GM18873 (cell line): ENCODE data around the gene TPMT.
A peak's percentile ranks its signal among the peaks of the same experiment; 100 is the strongest.
"Not testable (repeated sequence)": the region's sequence is repeated elsewhere in the genome, so short reads cannot be mapped to it uniquely, and the experiment has no call there.

Source experiments
- ATAC-seq: cut with Tn5 transposase; IDR thresholded peaks from one replicate; pipeline ENCODE4 v1.9.1; 2021; ENCODE audit warnings: mild to moderate bottlenecking, moderate library complexity, moderate number of reproducible peaks; ENCODE audit not compliant: unreplicated experiment, low FRiP score

TPMT gene

DNA sequence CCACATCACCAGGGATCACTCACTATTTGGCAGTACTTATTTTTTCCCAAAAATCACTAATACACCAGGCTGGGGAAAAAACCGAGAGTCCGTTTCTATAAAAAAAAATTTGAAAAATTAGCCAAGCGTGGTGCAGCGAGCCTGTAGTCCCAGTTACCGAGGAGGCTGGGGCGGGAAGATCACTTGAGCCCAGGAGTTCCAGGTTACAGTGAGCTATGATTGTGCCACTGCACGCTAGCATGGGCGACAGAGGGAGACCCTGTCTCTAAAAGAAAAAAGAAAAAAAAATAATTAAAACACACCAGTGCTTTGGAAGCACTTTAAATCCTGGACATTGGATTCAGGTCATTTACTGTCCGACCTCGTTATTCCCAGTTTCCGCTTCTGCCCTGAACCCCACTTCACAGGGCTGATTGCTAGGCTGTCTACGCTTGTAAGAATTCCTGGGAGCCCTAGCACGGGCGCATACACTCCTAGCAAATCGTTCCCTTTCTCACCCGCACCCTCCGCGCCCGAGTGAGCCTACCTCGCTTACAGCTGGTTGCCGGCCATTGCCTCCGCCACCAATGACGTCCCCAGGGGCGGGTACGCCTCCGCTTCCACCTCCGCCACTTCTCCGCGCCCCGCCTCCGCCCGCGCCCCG lies at the start of gene TPMT:
Gene TPMT (minus strand): TSS at position 571 of the 643 bp plus-strand sequence. CDS start 5,950 bp downstream, outside the sequence.
- ATAC-seq: peak; percentile 45

DNA sequence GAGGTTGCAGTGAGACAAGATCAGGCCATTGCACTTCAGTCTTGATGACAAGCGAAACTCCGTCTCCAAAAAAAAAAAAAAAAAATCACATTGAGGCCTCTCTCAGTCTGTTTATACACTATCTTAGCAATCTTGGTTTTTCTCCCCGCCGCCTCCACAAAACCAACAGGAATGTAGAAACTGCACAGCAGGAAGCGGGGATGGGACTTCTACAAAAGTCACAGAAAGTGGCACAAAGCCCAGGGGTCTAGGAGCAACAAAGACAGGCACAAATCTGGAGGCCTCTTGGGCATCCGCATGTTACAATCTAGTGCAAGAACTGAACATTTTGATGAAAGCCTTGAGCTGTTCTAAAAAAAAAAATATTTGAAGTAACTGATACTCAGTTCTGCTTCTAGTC lies 48.9 kb upstream of the TPMT start:
- ATAC-seq: no peak

DNA sequence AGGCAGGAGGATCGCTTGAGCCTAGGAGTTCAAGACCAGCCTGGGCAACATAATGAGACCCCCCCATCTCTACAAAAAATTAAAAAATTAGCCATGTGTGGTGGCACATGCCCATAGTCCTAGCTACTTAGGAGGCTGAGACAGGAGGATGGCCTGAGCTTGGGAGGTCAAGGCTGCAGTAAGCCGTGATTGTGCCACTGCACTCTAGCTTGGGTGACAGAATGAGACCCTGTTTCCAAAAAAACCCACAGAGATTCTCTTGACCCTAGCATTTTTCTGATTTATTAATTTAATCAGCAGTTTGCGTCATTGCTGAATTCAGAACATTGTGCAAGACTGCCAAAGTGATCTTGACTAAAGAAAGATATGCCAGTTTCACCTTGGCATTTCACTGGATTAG lies 37.1 kb upstream of the TPMT start:
- no peak for ATAC-seq

DNA sequence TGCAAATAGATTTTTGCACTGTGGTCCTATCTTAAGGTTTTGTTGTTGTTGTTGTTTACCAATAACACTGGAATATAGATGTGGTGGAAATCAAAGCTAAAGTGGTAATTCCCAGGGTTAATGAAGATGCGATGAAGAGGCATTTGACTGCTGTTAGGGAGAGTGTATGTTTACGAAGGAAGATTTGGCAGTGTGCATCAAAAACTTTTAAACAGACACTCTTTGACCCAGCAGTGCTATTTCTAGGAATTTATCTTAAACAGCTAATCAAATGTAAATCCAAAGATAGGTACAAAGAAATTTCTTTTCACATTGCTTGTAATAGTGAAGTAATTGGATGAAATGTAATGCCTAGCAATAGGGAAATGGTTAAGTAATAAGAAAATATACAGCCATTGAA lies 34.3 kb upstream of the TPMT start:
- no peak for ATAC-seq

DNA sequence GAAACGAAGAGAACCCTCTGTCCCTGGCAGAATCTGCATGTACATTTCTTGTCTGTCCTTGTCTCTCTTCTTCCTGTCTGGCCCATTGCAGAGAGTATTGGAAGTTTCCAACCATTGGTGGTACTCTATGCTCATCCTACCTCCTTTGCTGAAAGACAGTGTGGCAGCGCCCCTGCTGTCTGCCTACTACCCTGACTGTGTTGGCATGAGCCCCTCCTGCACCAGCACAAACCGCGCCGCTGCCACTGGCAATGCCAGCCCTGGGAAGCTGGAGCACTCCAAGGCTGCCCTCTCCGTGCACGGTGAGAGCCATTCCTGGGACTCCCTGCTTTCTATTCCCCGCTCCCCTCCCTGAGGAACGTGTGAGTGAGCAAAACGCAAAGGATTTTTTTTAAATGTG lies 32.8 kb upstream of the TPMT start:
- ATAC-seq: no peak

DNA sequence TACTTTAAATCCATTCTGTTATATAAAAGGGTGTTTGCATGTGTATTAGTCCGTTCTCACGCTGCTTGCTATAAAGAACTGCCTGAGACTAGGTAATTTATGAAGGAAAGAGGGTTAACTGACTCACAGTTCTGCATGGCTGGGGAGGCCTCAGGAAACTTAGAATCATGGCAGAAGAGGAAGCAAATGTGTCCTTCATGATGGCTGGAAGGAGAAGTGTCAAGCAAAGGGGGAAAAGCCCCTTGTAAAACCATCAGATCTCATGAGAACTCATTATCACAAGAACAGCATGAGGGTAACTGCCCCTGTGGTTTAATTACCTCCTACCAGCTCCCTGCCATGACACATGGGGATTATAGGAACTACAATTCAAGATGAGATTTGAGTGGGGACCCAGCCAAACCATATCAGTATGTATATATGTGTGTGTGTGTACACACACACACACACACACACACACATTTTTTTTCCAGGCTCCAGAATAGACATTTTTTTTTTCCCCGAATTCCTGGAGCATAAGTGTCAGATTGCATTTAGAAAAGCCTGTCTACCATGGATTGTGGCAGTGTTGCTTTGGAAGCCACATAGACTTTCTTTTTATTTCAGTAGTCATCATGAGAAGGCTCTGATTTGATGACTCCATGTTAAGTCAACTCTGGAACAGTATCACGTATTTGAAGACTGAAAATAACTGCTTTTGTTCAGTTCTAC lies 31.8 kb upstream of the TPMT start:
- ATAC-seq: no peak

DNA sequence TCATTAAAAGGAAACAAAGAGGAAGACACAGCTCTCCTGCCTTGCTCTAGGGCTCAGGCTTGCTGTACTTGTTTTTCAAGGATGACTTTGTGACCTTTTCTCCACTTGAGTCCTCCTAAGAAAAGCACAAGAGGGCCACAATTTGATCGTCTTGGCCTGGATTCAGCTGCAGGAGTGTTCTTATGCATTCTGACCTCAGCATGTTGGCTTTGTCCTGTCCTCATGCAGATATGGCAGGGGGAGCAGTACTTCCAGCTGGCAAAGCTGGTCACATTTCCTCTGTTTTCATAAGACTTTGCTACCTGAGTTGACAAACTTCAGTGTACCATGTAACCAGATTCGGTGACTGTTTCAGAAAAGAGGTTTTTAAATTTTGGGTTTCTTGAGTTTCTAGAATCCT lies 31.2 kb upstream of the TPMT start:
- no peak for ATAC-seq

DNA sequence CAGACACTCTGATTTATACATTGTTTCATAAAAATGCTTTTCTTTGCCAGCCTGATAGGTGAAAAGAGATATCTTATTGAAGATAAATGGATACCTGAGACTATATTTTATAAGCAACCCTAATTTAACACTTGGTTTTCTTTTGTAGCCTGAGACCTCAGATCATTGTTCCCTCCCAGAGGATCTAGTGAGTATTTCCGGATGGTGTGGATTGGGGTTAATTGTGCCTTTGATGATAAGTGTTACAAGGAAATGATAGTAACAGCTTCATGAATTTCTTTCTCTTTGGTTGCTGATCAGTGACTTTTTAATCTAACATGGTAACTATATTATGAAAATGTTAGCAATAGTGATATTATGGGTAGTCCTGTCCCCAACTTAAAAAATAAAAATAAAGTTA lies 30.7 kb upstream of the TPMT start:
- ATAC-seq: no peak

DNA sequence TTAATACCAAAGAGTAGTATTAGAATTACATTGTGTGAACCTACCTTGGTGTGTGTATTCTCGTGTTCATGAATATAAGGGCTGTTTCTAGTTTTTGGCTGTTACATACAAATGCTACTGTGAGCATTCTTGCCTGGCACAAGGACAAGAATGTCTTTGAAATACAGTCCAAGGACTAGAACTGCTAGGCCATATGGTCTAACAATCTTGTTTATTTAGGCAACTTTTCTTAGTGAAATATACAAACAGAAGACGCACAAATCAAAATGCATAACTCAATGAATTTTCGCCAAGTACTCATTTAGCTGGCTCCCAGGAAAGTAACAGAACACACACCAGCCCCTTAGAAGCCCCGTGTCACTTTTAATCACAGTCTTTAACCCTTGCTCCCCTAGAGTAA lies 28.9 kb upstream of the TPMT start:
- ATAC-seq: no peak

DNA sequence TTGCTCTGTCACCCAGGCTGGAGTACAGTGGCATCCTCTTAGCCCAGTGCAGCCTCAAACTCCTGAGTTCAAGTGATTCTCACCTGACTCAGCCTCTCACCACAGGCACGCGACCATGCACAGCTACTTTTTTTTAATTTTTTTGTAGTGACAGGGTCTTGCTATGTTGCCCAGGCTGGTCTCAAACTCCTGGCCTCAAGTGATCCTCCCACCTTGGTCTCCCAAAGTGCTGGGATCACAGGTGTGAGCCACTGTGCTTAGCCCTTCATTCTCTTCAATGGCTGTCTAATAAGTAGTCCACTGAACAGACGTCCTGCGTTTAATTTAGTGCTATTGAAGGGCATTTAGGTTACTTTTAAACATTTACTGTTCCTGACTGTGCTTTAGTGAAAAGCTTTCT lies 27.7 kb upstream of the TPMT start:
- no peak for ATAC-seq

DNA sequence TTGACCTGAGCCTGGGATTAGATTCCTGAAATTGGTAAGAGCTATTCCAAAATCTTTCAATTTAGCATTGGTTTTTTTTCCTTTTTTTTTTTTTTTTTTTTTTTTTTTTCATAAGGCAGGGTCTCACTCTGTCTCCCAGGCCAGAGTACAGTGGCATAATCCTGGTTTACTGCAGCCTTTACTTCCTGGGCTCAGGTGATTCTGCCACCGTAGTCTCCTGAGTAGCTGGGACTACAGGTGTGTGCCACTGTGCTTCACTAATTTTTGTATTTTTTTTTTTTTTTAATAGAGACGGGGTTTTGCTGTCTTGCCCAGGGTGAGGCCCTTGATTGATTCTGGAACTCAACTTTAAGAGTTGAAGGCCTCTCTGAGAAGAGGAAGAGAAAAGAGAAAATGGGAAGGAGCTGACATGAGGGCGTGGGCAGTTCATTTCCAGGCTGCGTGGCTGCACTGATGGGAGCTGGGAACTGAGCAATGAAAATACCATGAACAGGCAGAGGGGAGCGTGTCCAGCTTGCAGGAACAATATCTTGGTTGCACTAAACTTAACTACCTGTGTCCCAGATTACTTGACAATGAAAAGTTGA lies 25.0 kb upstream of the TPMT start:
- no peak for ATAC-seq

DNA sequence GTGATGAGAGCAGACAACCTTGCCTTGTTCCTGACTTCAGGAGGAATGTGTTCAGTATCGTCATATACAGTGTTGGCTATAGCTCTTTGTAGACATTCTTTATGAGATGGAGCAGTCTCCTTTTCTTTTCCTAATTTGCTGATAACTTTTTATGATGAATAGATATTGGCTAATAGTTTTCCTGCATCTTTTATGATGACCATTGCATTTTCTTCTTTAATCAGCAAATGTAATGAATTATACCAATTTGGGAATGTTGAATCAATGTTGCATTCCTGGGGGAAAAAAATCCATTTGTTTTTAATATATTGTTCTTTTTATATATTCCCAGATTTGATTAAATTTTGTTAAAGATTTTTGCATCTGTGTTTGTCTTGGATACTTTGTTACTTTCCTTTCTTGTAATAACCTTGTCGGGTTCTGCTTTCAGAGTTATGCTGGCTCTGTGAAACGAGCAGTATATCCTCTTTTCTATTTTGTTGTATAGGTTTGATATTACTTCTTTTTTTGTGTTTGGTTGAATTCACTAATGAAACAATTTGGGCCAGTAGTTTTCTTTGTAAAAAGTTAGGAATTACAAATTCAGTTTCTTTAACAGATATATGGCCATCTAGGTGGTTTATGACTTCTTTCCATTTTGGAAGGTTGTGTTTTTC lies 24.2 kb upstream of the TPMT start:
- no peak for ATAC-seq

DNA sequence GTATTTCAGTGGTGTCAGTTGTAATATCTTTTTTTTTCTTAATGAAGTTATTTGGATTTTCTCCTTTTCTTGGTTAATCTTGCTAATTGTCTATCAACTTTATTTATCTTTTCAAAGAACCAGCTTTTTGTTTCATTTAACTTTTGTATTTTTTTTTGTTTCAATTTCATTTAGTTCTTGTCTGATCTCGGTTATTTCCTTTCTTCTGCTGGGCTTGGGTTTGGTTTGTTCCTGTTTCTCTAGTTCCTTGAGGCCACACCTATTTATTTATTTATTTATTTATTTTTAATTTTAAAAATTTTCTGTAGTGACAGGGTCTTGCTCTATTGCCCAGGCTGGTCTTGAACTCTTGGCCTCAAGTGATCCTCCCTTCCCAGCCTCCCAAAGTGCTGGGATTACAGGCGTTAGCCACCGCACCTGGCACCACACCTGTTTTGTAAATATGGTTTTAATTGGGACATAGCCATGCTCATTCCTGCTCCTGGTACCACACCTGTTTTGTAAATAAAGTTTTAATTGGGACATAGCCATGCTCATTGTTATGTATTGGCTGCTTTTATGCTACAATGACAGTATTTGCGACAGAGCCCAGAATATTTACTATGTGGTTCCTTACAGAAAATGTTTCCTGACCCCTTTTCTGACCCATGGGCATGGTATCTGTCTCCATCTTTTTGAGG lies 22.5 kb upstream of the TPMT start:
- ATAC-seq: no peak

DNA sequence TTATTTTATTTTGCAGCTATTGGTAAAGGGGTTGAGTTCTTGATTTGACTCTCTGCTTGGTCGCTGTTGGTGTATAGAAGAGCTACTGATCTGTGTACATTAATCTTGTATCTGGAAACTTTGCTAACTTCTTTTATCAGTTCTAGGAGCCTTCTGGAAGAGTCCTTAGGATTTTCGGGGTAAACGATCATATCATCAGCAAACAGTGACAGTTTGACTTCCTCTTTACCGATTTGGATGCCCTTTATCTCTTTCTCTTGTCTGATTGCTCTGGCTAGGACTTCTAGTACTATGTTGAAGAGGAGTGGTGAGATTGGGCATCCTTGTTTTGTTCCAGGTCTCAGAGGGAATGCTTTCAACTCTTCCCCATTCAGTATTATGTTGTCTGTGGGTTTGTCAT lies 21.3 kb upstream of the TPMT start:
- not testable (repeated sequence) for ATAC-seq

DNA sequence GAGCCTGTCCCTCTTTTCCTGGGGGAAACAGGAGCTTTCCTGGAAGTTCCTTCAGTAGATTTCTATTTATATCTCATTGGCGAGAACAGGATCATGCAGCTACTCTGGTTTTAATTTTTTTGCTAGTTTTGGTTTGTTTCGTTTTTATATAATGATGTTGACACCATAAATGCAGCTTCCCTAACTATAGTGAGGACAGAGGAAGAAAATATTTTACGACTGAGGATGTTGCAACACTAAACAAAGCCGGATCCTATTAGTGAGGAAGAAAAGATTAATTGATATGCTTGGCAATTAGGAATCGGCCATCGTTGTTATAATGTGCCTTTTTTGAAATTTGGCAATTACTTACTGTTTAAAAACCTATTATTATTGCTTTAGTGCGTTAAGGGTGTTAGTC lies 17.0 kb upstream of the TPMT start:
- no peak for ATAC-seq

DNA sequence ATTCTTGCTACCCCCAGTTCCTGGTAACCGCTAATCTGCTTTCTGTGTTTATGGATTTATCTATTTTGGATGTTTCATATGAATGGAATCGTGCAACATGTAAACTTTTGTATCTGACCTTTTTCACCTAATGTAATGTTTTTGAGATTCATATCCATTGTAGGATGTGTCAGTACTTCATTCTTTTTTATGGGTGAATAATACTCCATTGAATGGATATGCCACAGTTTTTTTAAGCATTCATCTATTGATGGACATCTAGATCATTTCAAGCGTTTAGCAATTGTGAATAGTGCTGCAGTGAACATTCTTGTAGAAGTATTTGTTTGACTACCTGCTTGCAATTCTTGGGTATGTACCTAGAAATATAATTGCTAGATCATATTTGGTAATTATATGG lies 13.4 kb upstream of the TPMT start:
- ATAC-seq: no peak

DNA sequence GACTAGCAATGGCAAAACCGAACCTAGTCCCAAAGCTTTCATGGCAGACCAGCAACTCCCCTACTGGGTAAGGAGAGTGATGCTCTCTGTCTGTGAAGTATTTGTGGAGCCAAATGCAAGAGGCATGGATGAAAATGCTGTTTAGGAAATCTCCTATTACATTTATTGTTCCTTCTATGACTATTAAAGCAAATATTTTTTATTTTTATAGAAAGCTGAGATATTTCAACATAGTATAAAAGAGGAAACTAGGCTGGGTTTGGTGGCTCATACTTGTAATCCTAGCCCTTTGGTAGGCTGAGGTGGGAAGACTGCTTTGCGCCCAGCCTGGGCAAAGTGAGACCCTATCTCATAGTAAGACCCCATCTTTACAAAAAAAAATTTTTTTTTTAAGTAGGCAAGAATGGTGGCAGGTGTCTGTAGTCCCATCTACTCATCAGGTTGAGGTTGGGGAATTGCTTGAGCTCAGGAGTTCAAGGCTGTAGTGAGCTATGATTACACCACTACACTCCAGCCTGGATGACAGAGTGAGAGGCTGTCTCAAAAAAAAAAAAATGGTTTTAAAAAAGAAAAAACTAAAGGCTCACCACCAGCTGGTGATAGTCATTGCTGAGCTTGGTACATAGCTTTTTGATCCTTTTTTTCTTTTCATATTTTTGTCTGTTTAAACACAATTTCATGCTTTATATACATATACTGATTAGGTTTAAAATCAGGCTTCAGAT lies 11.6 kb upstream of the TPMT start:
- no peak for ATAC-seq

DNA sequence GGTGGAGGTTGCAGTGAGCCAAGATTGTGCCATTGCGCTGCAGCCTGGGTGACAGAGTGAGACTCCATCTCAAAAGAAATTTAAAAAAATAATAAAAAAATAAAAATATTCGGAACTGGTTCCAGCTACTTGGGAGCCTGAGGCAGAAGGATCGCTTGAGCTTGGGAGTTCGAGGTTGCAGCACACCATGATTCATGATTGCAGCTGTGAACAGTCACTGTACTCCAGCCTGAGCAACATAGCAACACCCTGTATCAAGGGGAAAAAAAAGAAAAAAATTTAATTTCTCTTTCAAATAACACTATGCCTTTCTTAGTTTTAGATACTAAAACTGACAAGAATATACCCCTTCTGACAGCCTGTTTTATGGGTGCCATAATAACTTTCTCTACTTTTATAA lies 10.9 kb upstream of the TPMT start:
- no peak for ATAC-seq

DNA sequence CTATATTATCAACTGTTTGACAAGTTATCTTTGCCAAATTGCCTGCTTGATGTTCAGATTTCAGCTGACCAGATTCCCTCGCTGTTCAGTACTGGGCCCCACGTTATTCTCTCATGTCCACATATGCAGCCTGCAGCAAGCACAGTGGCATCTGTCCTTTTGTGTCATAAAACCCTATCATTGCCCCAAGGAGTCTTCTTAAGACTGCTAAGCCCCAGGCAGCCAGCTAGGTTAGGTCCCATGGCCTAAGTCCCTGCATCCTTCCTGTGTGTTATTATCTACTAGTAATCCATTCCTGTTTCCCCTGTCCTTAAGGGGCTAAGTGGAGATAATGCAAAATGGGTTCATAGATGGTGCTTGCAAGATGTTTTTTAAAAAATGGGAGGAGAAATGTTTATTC lies 7.5 kb upstream of the TPMT start:
- no peak for ATAC-seq

DNA sequence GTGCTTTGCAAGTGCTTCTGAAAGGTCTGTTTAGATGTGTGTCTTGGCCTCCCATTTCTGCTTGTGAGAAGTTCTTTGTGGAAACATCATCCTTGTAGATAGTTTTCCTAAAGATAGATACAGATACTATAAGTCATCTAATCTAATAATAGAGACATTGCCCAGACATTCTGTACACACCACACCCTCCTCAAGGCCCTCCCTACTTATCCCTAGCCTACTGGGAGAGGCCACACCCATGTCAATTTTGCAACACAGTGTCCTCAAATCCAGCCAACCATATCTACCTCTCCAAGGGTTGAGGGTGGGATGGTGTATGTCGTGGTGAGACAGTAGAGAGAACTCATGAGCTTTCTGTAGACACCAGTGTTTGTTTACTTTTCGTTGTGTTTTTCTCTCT lies 6.6 kb upstream of the TPMT start:
- ATAC-seq: no peak
